ENCODE data around the gene USH1C. TPM values are rescaled to one million over a fixed set of nuclear protein-coding genes. Genes with fewer than 3 reads are reported as not detected.

Gene USH1C
- total RNA-seq, 1 experiment from 2014 or later = 1.0 TPM

DNA sequence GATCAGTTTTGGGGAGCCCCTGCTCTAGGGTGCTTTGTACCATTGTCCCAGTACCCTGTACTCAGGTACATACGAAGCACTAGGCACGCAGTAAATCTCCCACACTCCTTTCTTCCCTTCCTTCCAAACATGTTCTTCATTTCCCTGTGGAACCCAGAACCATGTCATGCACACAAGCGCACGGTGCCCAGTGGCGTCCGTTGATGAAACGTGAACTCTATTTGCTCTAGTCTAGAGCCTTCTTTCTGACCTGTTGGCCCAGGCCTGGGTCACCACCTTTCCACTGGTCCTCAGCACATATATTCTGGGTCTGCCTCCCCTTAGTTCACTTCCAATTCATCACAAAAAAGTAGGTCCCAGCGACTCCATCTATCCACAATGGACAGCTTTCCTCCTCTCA, 7.0 kb downstream of the USH1C start:
- Histone ChIP-seq H2AFZ (ENCODE audit: low read length) (no peak overlapping the region), H2BK12ac (ENCODE audit: insufficient read length, low read depth, low read length) (no peak overlapping the region), H2BK20ac (ENCODE audit: low read depth, low read length, poor library complexity, severe bottlenecking) (no peak overlapping the region), H3K79me1 (ENCODE audit: insufficient read depth, low read depth, low read length, poor library complexity, severe bottlenecking) (no peaks in the 10 kb centered on the region), H3K4ac (ENCODE audit: low read depth, low read length) (no peak overlapping the region), H2BK120ac (ENCODE audit: low read depth, low read length, poor library complexity, severe bottlenecking) (no peak overlapping the region), H3K79me2 (ENCODE audit: insufficient read depth, low read length) (no peaks in the 10 kb centered on the region), H3K27ac (ENCODE audit: insufficient read length, low read depth, low read length) (no peak overlapping the region), H2BK15ac (ENCODE audit: low read depth, low read length) (no peak overlapping the region), H3K27me3 (ENCODE audit: insufficient read depth, low read length) (no peaks in the 10 kb centered on the region), H3K9me3 (ENCODE audit: control insufficient read depth, low read depth, low read length) (no peaks in the 10 kb centered on the region), H3K9ac (ENCODE audit: extremely low read depth, insufficient read length, low read length) (no peak overlapping the region), H3K23ac (ENCODE audit: insufficient read length, low read depth, low read length) (no peak overlapping the region), H3K18ac (ENCODE audit: insufficient read length, low read depth, low read length) (no peak overlapping the region), H4K91ac (ENCODE audit: insufficient read length, low read depth, low read length) (no peak overlapping the region), H2AK5ac (ENCODE audit: insufficient read length, low read length) (no peak overlapping the region), H3K4me2 (ENCODE audit: insufficient read depth, insufficient read length, low read length) (no peak overlapping the region), H3K56ac (ENCODE audit: insufficient read length, low read depth, low read length) (no peak overlapping the region), H2BK5ac (ENCODE audit: insufficient read length, low read length) (no peak overlapping the region), H4K5ac (ENCODE audit: insufficient read length, low read depth, low read length) (no peak overlapping the region), H4K20me1 (ENCODE audit: control insufficient read depth, insufficient read depth, insufficient read length) (no peaks in the 10 kb centered on the region), H3T11ph (ENCODE audit: low read length) (no peak overlapping the region), H3K4me1 (ENCODE audit: insufficient read depth, low read length) (no peaks in the 10 kb centered on the region), H4K8ac (replicated peaks; ENCODE audit: insufficient read length, low read depth, low read length) (no peak overlapping the region), H3K14ac (ENCODE audit: insufficient read depth, low read length) (no peak overlapping the region), H3K23me2 (ENCODE audit: insufficient read length, low read depth, low read length, poor library complexity, severe bottlenecking) (no peaks in the 10 kb centered on the region)
- H3K4me3 Mint-ChIP-seq = no peak overlapping the region
- peaks cover 19 to 24% of the 10 kb centered on the region in 2 experiments for H3K4me1 Mint-ChIP-seq
- no peaks in the 10 kb centered on the region for H3K9me3 Mint-ChIP-seq
- no CpG with 5 or more reads among the region's 8 CpGs for WGBS (ENCODE audit: extremely low coverage, insufficient read length, low lambda C conversion rate)
- H3K27ac Mint-ChIP-seq = no peak overlapping the region
- TF ChIP-seq, protein P1, sequence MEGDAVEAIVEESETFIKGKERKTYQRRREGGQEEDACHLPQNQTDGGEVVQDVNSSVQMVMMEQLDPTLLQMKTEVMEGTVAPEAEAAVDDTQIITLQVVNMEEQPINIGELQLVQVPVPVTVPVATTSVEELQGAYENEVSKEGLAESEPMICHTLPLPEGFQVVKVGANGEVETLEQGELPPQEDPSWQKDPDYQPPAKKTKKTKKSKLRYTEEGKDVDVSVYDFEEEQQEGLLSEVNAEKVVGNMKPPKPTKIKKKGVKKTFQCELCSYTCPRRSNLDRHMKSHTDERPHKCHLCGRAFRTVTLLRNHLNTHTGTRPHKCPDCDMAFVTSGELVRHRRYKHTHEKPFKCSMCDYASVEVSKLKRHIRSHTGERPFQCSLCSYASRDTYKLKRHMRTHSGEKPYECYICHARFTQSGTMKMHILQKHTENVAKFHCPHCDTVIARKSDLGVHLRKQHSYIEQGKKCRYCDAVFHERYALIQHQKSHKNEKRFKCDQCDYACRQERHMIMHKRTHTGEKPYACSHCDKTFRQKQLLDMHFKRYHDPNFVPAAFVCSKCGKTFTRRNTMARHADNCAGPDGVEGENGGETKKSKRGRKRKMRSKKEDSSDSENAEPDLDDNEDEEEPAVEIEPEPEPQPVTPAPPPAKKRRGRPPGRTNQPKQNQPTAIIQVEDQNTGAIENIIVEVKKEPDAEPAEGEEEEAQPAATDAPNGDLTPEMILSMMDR (conservative IDR thresholded peaks at IDR 0.05) = no peak
- DNase-seq = no peak
- H3K36me3 Mint-ChIP-seq (ENCODE audit: insufficient read depth in 1 of 3, low read depth in 3 of 3) = no peaks in the 10 kb centered on the region
- H3K27me3 Mint-ChIP-seq (ENCODE audit: low read depth) = peaks cover 17% of the 10 kb centered on the region
